HT1080 (cell line): ENCODE measurements around the gene BCKDHB. TPM values are rescaled to one million over a fixed set of nuclear protein-coding genes. Genes with fewer than 3 reads are reported as not detected.
A peak's percentile ranks its signal among the peaks of the same experiment; 100 is the strongest.
"Not testable (repeated sequence)": the region's sequence is repeated elsewhere in the genome, so short reads cannot be mapped to it uniquely, and the experiment has no call there.

ENCODE experiments used
- DNase-seq: peaks from one replicate; pipeline ENCODE4 v3.0.0-alpha.2; 2015; ENCODE audit warnings: low read depth
- total RNA-seq: library from RNA; depleted of rRNA; stranded (reverse); fragments of >200 nt; shearing (Covaris generic); gene quantifications from 2 replicates; pipeline ENCODE4 v1.2.3, GENCODE V29; 2014

The BCKDHB gene
- total RNA-seq, 1 experiment from 2014 or later = 11.5 TPM

- no peak for DNase-seq
These were observed 148.2 kb downstream of the BCKDHB start for GRCh38 chr6:80254716-80255115.

- DNase-seq = no peak
These were observed 150.2 kb downstream of the BCKDHB start for GRCh38 chr6:80256691-80257090.

- no peak for DNase-seq
These were observed 152.6 kb downstream of the BCKDHB start for GRCh38 chr6:80259118-80259517.

- DNase-seq = no peak
These were observed 157.1 kb downstream of the BCKDHB start for GRCh38 chr6:80263585-80263984.

GRCh38 chr6:80268865-80269730 lies 162.6 kb downstream of the BCKDHB start:
- no peak for DNase-seq

- no peak for DNase-seq
These were observed 164.6 kb downstream of the BCKDHB start for GRCh38 chr6:80271074-80271473.

GRCh38 chr6:80272988-80273387 lies 166.5 kb downstream of the BCKDHB start:
- no peak for DNase-seq

- no peak for DNase-seq
These were observed 170.4 kb downstream of the BCKDHB start for GRCh38 chr6:80276861-80277260.

- no peak for DNase-seq
These were observed 171.0 kb downstream of the BCKDHB start for GRCh38 chr6:80277501-80277900.

GRCh38 chr6:80280262-80281010 lies 174.0 kb downstream of the BCKDHB start:
- DNase-seq = peak; percentile 42

- no peak for DNase-seq
These were observed 176.6 kb downstream of the BCKDHB start for GRCh38 chr6:80282913-80283554.

GRCh38 chr6:80287112-80287511 lies 180.6 kb downstream of the BCKDHB start:
- no peak for DNase-seq

GRCh38 chr6:80287607-80288006 lies 181.1 kb downstream of the BCKDHB start:
- DNase-seq = no peak

- no peak for DNase-seq
These were observed 183.3 kb downstream of the BCKDHB start for GRCh38 chr6:80289727-80290126.

GRCh38 chr6:80294531-80294930 lies 188.1 kb downstream of the BCKDHB start:
- DNase-seq = not testable (repeated sequence)

GRCh38 chr6:80302716-80303115 lies 196.2 kb downstream of the BCKDHB start:
- DNase-seq = no peak

- DNase-seq = no peak
These were observed 197.5 kb downstream of the BCKDHB start for GRCh38 chr6:80304014-80304413.

GRCh38 chr6:80314531-80314930 lies 208.1 kb downstream of the BCKDHB start:
- no peak for DNase-seq

- DNase-seq = no peak
These were observed 210.3 kb downstream of the BCKDHB start for GRCh38 chr6:80316686-80317231.

GRCh38 chr6:80319196-80319595 lies 212.7 kb downstream of the BCKDHB start:
- no peak for DNase-seq

GRCh38 chr6:80321011-80321410 lies 214.5 kb downstream of the BCKDHB start:
- no peak for DNase-seq

GRCh38 chr6:80325742-80326141 lies 219.3 kb downstream of the BCKDHB start:
- no peak for DNase-seq
